Subcutaneous abdominal adipose tissue (tissue), 5 donors: Measurements from ENCODE around the gene CTNND2.
"Not testable (repeated sequence)": the region's sequence is repeated elsewhere in the genome, so short reads cannot be mapped to it uniquely, and the experiment has no call there.

Experiments
- H3K27ac ChIP-seq: one replicate; pipeline ENCODE4 v1.7.0; 2013; ENCODE audit warnings: low read depth, mild to moderate bottlenecking, inconsistent platforms, low read length, moderate library complexity
- H3K27me3 ChIP-seq, 5 donors: one replicate each; pipeline ENCODE4 v1.7.0; 2013; ENCODE audit warnings: low read length in 5 of 5, inconsistent platforms in 1 of 5; ENCODE audit not compliant: control insufficient read depth in 5 of 5, insufficient read depth in 4 of 5
- H3K36me3 ChIP-seq, 5 donors: one replicate each; pipeline ENCODE4 v1.7.0; 2013; ENCODE audit warnings: low read length in 5 of 5; ENCODE audit not compliant: control insufficient read depth in 5 of 5, insufficient read depth in 5 of 5
- H3K4me1 ChIP-seq, 5 donors: one replicate each; pipeline ENCODE4 v1.7.0; 2013; ENCODE audit warnings: low read length in 5 of 5, mild to moderate bottlenecking in 3 of 5, moderate library complexity in 1 of 5; ENCODE audit not compliant: control insufficient read depth in 5 of 5, insufficient read depth in 5 of 5
- H3K4me3 ChIP-seq, 5 donors: one replicate each; pipeline ENCODE4 v1.7.0; 2013; ENCODE audit warnings: low read length in 5 of 5, low read depth in 1 of 5
- H3K9ac ChIP-seq, 5 donors: one replicate each; pipeline ENCODE4 v1.7.0; 2013; ENCODE audit warnings: low read length in 5 of 5, mild to moderate bottlenecking in 4 of 5, moderate library complexity in 3 of 5
- H3K9me3 ChIP-seq, 5 donors: one replicate each; pipeline ENCODE4 v1.7.0; 2013; ENCODE audit warnings: low read length in 5 of 5; ENCODE audit not compliant: control insufficient read depth in 5 of 5
- donor health status: healthy.
- donor health status: healthy.
- donor health status: healthy.
- donor health status: healthy.
- donor health status: healthy.

CTNND2 gene

DNA sequence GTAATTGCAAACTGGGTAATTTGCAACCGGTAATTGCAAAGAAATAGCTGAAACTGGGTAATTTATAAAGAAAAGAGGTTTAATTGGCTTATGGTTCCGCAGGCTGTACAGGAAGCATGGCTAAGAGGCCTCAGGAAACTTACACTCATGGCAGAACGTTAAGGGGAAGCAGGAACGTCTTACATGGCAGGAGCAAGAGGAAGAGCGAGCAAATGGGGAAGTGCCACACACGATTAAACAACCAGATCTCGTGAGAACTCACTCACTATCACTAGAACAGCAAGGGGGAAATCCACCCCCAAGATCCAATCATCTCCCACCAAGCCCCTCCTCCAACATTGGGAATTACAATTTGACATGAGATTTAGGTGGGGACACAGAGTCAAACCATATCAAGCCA lies 590.6 kb downstream of the CTNND2 start:
- H3K9me3 ChIP-seq, H3K4me1 ChIP-seq, H3K36me3 ChIP-seq, H3K27me3 ChIP-seq, H3K27ac ChIP-seq, H3K4me3 ChIP-seq, H3K9ac ChIP-seq: not testable (repeated sequence)

DNA sequence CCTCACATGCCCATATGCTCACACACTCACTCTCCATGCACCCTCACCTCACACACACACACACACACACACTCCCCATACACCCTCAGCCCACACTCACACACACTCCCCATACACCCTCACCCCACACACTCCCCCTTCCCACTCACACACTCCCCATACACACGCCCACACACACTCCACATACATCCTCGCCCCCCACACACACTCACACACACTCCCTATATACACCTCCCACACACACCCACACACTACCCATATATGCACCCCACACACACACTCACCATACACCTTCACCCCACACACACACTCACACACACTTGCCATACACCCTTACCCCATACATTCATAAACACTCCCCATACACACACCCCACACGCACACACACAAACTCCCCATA lies 592.5 kb downstream of the CTNND2 start:
- H3K4me1 ChIP-seq, result no peaks in the 10 kb centered on the region
- no peak overlapping the region for H3K27ac ChIP-seq
- no peak overlapping the region for H3K9ac ChIP-seq
- H3K9me3 ChIP-seq, result no peaks in the 10 kb centered on the region
- H3K36me3 ChIP-seq, result no peaks in the 10 kb centered on the region
- no peaks in the 10 kb centered on the region for H3K27me3 ChIP-seq
- H3K4me3 ChIP-seq, result no peak overlapping the region

DNA sequence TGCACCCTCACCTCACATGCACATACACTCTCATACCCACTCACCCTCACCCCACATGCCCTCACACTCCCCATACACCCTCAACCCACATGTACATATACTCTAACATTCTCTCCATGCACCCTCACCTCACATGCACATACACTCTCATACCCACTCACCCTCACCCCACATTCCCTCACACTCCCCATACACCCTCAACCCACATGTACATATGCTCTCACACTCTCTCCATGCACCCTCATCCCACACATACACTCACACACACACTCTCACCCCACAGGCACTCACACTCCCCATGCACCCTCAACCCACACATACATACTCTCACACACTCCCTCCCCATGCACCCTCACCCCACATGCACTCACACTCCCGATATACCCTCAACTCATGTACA lies 593.0 kb downstream of the CTNND2 start:
- Histone ChIP-seq H3K9me3 (no peaks in the 10 kb centered on the region), H3K4me1 (no peaks in the 10 kb centered on the region), H3K27ac (no peak overlapping the region), H3K36me3 (no peaks in the 10 kb centered on the region), H3K27me3 (no peaks in the 10 kb centered on the region), H3K9ac (no peak overlapping the region), H3K4me3 (no peak overlapping the region)

DNA sequence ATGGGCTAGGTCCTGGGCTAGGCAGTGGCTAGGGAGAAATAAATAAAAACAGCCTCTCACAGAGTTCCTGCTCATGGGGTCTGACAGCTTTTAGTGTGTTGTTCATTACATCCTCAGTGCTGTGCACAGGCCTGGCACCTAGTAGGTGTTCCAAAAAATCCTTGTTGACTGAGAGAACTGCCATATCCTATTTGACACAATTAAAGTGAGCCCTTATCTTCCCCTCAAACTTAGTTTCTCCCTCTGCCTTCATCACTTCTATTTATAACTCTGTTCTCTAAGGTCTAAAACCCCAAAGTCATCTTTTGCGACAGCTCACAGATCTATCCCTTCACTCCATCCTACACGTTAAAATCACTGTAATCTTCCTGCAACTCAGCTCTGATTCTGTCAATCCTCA lies 594.1 kb downstream of the CTNND2 start:
- Histone ChIP-seq H3K9ac (no peak overlapping the region), H3K36me3 (no peaks in the 10 kb centered on the region), H3K27ac (no peak overlapping the region), H3K27me3 (no peaks in the 10 kb centered on the region), H3K4me1 (no peaks in the 10 kb centered on the region), H3K9me3 (no peaks in the 10 kb centered on the region), H3K4me3 (no peak overlapping the region)

DNA sequence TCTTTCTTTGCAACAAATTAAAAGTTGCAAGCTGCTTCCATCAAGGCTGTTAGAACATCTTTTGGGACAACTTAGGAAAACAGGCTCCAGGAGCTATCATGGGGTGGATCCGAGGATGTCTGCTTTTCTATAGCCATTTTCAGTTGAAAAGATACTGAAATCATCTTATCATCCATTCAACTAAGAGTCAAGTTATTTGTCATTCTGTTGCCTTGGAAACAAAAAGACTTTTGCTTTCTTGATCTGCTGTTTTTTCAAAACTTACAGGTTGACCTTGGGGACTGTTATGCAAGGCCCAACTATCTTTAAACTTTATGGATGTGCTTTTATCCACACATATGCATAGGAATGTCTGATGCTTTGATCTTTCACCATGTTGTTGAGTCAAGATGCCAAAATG lies 597.9 kb downstream of the CTNND2 start:
- H3K27ac ChIP-seq, result no peak overlapping the region
- H3K4me3 ChIP-seq, result no peak overlapping the region
- no peaks in the 10 kb centered on the region for H3K27me3 ChIP-seq
- no peaks in the 10 kb centered on the region for H3K9me3 ChIP-seq
- H3K4me1 ChIP-seq, result peaks cover 0 to 6% (median 0%) of the 10 kb centered on the region in 5 donors
- no peaks in the 10 kb centered on the region for H3K36me3 ChIP-seq
- H3K9ac ChIP-seq, result no peak overlapping the region

DNA sequence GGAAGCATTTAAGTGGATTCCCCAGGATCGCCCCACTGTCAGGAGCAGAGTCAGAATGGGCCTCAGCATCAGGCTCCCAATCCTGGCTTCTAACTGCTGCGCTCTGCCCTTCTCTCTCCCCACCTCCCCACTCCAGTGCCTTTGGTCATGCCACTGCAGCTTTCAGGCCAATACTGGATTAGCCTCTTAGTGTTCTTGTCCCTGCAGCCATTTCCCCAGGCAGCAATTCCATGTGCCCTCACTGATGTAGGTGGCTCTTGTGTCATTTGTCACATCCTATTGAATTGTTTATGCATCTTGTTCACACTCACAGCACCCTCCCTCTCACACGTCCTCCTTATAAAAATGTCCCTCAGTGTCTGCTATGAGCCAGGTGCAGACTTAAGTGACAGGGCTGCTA lies 599.0 kb downstream of the CTNND2 start:
- Histone ChIP-seq H3K4me1 (peaks cover 0 to 6% (median 0%) of the 10 kb centered on the region in 5 donors), H3K36me3 (no peaks in the 10 kb centered on the region), H3K9ac (no peak overlapping the region), H3K9me3 (no peaks in the 10 kb centered on the region), H3K4me3 (no peak overlapping the region), H3K27me3 (no peaks in the 10 kb centered on the region), H3K27ac (no peak overlapping the region)

DNA sequence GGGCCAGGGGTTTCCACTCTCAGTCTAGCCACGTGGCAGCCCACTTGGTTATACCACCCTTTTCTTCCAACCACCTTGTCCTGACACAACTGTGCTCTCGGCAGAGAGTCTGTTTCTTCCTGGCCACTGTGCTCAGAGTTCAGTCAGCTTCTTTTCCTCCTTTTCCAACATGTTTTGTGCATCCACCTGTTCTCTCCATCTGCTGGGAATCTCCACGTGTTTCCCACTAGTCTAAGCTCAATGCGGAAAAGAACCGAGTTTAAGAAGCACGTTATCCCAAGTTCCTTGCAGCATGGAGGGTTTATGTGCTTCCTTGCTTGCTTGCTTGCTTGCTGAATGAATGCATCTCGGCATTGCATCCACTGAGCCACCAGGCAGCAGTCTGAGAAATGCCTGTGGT lies 599.6 kb downstream of the CTNND2 start:
- Histone ChIP-seq H3K27ac (no peak overlapping the region), H3K9me3 (no peaks in the 10 kb centered on the region), H3K9ac (no peak overlapping the region), H3K4me3 (no peak overlapping the region), H3K36me3 (no peaks in the 10 kb centered on the region), H3K27me3 (no peaks in the 10 kb centered on the region), H3K4me1 (peaks cover 0 to 6% (median 0%) of the 10 kb centered on the region in 5 donors)

DNA sequence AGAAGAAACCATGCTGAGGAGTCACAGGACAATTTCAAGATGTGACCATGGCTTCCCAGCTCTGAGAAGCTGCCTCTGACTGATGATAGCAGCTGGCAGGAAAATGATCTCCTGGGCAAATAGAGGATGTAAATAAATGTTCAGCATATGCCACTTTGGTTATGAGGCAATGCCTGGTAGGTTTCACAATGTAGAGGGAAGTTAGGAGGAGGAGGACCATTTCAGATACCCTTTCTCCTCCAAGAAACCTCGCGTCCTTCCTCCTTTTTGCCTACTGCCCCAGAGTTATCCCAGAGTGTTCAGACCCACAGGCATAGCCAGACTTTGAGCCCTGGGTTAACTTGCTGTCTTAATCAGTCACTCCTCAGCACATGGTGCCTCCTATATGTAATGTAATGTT lies 601.6 kb downstream of the CTNND2 start:
- H3K9me3 ChIP-seq, result no peaks in the 10 kb centered on the region
- no peak overlapping the region for H3K4me3 ChIP-seq
- H3K27me3 ChIP-seq, result no peaks in the 10 kb centered on the region
- no peak overlapping the region for H3K9ac ChIP-seq
- no peak overlapping the region for H3K27ac ChIP-seq
- H3K4me1 ChIP-seq, result peaks cover 0 to 6% (median 0%) of the 10 kb centered on the region in 5 donors
- no peaks in the 10 kb centered on the region for H3K36me3 ChIP-seq

DNA sequence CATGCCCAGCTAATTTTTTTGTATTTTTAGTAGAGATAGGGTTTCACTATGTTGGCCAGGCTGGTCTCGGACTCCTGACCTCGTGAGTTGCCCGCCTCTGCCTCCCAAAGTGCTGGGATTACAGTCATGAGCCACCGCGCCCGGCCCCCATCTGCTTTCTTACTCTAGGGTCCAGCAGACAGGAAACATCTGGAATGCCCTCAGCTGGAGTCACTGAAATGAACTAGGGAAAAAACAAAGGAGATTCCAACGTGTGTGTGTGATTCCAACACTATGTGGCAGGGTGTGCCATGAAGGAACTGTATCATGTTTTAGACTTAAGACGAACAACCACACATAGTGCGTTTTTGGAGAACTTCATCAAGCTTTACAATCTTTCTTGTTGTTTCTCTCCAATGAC lies 603.1 kb downstream of the CTNND2 start:
- no peaks in the 10 kb centered on the region for H3K9me3 ChIP-seq

DNA sequence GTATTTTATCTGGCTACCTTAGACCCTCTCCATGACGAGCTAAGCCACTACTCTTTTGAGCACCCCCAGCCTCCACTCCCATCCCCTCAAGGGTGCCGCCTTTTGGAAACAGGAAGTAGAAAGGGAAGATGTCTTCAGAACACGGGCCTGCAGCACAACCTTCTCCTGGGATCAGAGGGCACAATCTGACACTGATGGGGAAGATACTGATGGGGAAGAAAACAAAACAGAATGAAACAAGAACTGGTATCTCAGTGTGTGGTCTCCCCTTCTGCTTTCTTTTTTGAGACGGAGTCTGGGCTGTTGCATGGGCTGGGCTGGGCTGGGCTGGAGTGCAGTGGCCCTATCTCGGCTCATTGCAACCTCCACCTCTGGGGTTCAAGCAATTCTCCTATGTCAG lies 603.5 kb downstream of the CTNND2 start:
- Histone ChIP-seq H3K9ac (no peak overlapping the region), H3K27me3 (no peaks in the 10 kb centered on the region), H3K9me3 (no peaks in the 10 kb centered on the region), H3K27ac (no peak overlapping the region), H3K36me3 (no peaks in the 10 kb centered on the region), H3K4me1 (peaks cover 0 to 6% (median 0%) of the 10 kb centered on the region in 5 donors), H3K4me3 (no peak overlapping the region)

More for the DNA sequence above, 603.1 kb downstream of the CTNND2 start:
- Histone ChIP-seq H3K36me3 (no peaks in the 10 kb centered on the region), H3K27ac (no peak overlapping the region), H3K27me3 (no peaks in the 10 kb centered on the region), H3K4me1 (peaks cover 0 to 6% (median 0%) of the 10 kb centered on the region in 5 donors), H3K9ac (no peak overlapping the region), H3K4me3 (no peak overlapping the region)

DNA sequence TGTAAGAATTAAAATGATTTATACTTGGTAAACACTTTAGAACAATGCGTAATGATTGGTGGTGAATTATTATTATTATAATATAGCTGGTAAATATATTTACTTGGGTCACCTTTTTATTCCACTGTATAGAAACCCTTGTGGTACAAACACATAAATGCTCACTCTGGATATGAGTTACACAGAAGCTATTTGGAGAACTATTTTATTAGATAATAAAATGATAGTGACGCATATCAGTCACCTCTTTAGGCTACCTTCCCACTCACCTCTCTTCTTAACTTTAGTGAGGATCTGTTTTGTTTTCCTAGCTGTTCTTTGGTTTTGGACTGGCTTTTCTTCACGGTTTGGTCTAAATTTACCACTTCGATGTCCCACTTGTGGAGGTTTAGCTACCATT lies 605.4 kb downstream of the CTNND2 start:
- Histone ChIP-seq H3K4me3 (no peak overlapping the region), H3K9me3 (no peaks in the 10 kb centered on the region), H3K27me3 (no peaks in the 10 kb centered on the region), H3K27ac (no peak overlapping the region), H3K4me1 (peaks cover 0 to 6% (median 0%) of the 10 kb centered on the region in 5 donors), H3K9ac (no peak overlapping the region), H3K36me3 (no peaks in the 10 kb centered on the region)
